HuH-7.5 (cell line): ENCODE data around the gene RXRA.
A peak's percentile ranks its signal among the peaks of the same experiment; 100 is the strongest.

Experiments
- DNase-seq: peaks from one replicate; pipeline ENCODE4 v3.0.0; 2011; ENCODE audit warnings: low spot score

Gene RXRA

GRCh38 chr9:134324359-134325095 lies 1.7 kb upstream of the RXRA start:
- DNase-seq, result no peak

- DNase-seq, result peak; percentile 77
Measured at GRCh38 chr9:134325096-134325812, 1.0 kb upstream of the RXRA start.

- peak; percentile 72 for DNase-seq
Measured at GRCh38 chr9:134326724-134327601, 708 bp downstream of the RXRA start.

- DNase-seq, result no peak
Measured at GRCh38 chr9:134327671-134328231, 1.5 kb downstream of the RXRA start.

GRCh38 chr9:134328341-134328840 lies 2.1 kb downstream of the RXRA start:
- DNase-seq, result no peak

GRCh38 chr9:134328841-134329575 lies 2.8 kb downstream of the RXRA start:
- peak; percentile 92 for DNase-seq

GRCh38 chr9:134329576-134329855 lies 3.3 kb downstream of the RXRA start:
- DNase-seq, result no peak

- DNase-seq, result no peak
Measured at GRCh38 chr9:134329886-134330285, 3.6 kb downstream of the RXRA start.

- no peak for DNase-seq
Measured at GRCh38 chr9:134330590-134330989, 4.3 kb downstream of the RXRA start.

- DNase-seq, result no peak
Measured at GRCh38 chr9:134331186-134332025, 5.2 kb downstream of the RXRA start.

- no peak for DNase-seq
Measured at GRCh38 chr9:134332266-134332665, 6.0 kb downstream of the RXRA start.

GRCh38 chr9:134332841-134333233 lies 6.6 kb downstream of the RXRA start:
- DNase-seq, result no peak

- peak; percentile 88 for DNase-seq
Measured at GRCh38 chr9:134333234-134333873, 7.1 kb downstream of the RXRA start.

GRCh38 chr9:134333874-134334581 lies 7.8 kb downstream of the RXRA start:
- DNase-seq, result no peak

- no peak for DNase-seq
Measured at GRCh38 chr9:134335061-134335460, 8.8 kb downstream of the RXRA start.

- no peak for DNase-seq
Measured at GRCh38 chr9:134335486-134336220, 9.4 kb downstream of the RXRA start.

- DNase-seq, result no peak
Measured at GRCh38 chr9:134336228-134336627, 10.0 kb downstream of the RXRA start.

- no peak for DNase-seq
Measured at GRCh38 chr9:134336924-134337323, 10.7 kb downstream of the RXRA start.

GRCh38 chr9:134337469-134337868 lies 11.2 kb downstream of the RXRA start:
- no peak for DNase-seq
